GM12878 (cell line): ENCODE measurements around the gene SEMA5B. TPM values are rescaled to one million over a fixed set of nuclear protein-coding genes. Genes with fewer than 3 reads are reported as not detected.

ENCODE experiments used
- ATAC-seq: fragments of 200-7000 bp; cut with Tn5 transposase; 3 replicates; pipeline ENCODE4 v1.9.1; 2020; ENCODE audit warnings: mild to moderate bottlenecking, moderate library complexity
- BruUV-seq: library from RNA; stranded (reverse); fragments of 400-500 nt; replicated peaks from 2 replicates; lab custom pipeline; 2021; lab: Mats Ljungman, UMichigan
- CTCF ChIA-PET: fragments of 300-600 bp; sonication (Branson Sonifier 250); formaldehyde crosslinking; extraction: SDS; loops from one replicate; lab custom pipeline; 2021; ENCODE audit warnings: inconsistent platforms; lab: Yijun Ruan, JAX
- POLR2A ChIA-PET: fragments of 350-600 bp; formaldehyde crosslinking; extraction: SDS; loops from one replicate; lab custom pipeline; 2021; ENCODE audit warnings: inconsistent platforms; lab: Charles Lee
- RAD21 ChIA-PET: fragments of 300-600 bp; sonication (Branson Sonifier 250); formaldehyde crosslinking; loops from one replicate; lab custom pipeline; 2023; ENCODE audit warnings: antibody characterized with exemption; ENCODE audit not compliant: unreplicated experiment; lab: Charles Lee
- SMC1A ChIA-PET: fragments of 300-600 bp; sonication (Branson Sonifier 250); formaldehyde crosslinking; loops from one replicate; lab custom pipeline; 2023; ENCODE audit not compliant: unreplicated experiment, uncharacterized antibody; lab: Charles Lee
- DNase-seq: peaks from one replicate; pipeline ENCODE4 v3.0.0-alpha.2; 2011; ENCODE audit warnings: low read depth, low spot score
- FAIRE-seq: peaks from 3 replicates; lab custom pipeline; 2011; peaks lifted over from hg19 to GRCh38; lab: Jason Lieb, UNC
- H2AFZ ChIP-seq: 2 replicates; pipeline ENCODE4 v1.6.0; 2011; ENCODE audit warnings: low read depth, low read length, control low read depth; ENCODE audit not compliant: control insufficient read depth
- H3K27ac ChIP-seq: 2 replicates; pipeline ENCODE4 v1.5.1; 2011; ENCODE audit warnings: control low read depth; ENCODE audit not compliant: control insufficient read depth, insufficient read depth
- H3K27me3 ChIP-seq, 2 experiments: replicated peaks in 1 of 2; 2 replicates each; pipeline versions ENCODE4 v1.6.0 to v1.6.1; 2011; ENCODE audit warnings: low read length in 1 of 2; ENCODE audit not compliant: control insufficient read depth in 2 of 2, insufficient read depth in 2 of 2
- H3K36me3 ChIP-seq, 2 experiments: 2 replicates each; pipeline ENCODE4 v1.5.1; 2011; ENCODE audit warnings: low read length in 1 of 2; ENCODE audit not compliant: control insufficient read depth in 2 of 2, insufficient read depth in 2 of 2
- H3K4me1 ChIP-seq: 2 replicates; pipeline ENCODE4 v1.6.1; 2011; ENCODE audit warnings: mild to moderate bottlenecking, low read length, moderate library complexity, mixed read lengths; ENCODE audit not compliant: control insufficient read depth, insufficient read depth
- H3K4me2 ChIP-seq: 2 replicates; pipeline ENCODE4 v1.6.0; 2011; ENCODE audit warnings: control low read depth; ENCODE audit not compliant: control insufficient read depth, insufficient read depth
- H3K4me3 ChIP-seq: fragments of 200-600 bp; sonication (generic); 2 replicates; pipeline ENCODE4 v1.5.1; 2016
- H3K79me2 ChIP-seq: 2 replicates; pipeline ENCODE4 v1.6.0; 2011; ENCODE audit warnings: low read length; ENCODE audit not compliant: control insufficient read depth, insufficient read depth
- H3K9ac ChIP-seq: 2 replicates; pipeline ENCODE4 v1.8.0; 2011; ENCODE audit warnings: low read length, control low read depth, mixed read lengths; ENCODE audit not compliant: control insufficient read depth, insufficient read depth
- H3K9me3 ChIP-seq: replicated peaks from 3 replicates; pipeline ENCODE4 v1.5.1; 2011; ENCODE audit warnings: mild to moderate bottlenecking, low read length; ENCODE audit not compliant: control insufficient read depth, insufficient read depth
- H4K20me1 ChIP-seq: 2 replicates; pipeline ENCODE4 v1.6.0; 2011; ENCODE audit not compliant: control insufficient read depth, insufficient read depth
- MTA3 ChIP-seq: IDR thresholded peaks from 2 replicates; pipeline ENCODE4 v1.6.1; 2012; ENCODE audit warnings: low read length, inconsistent platforms, borderline replicate concordance
- RAD51 ChIP-seq: fragments of 450-650 bp; IDR thresholded peaks from 2 replicates; pipeline ENCODE4 v1.6.1; 2016; ENCODE audit warnings: moderate library complexity, mild to moderate bottlenecking, inconsistent platforms
- WGBS: methylation state at CpG from one replicate; pipeline ENCODE4 v1.1.6; 2016; ENCODE audit warnings: low lambda C conversion rate; ENCODE audit not compliant: insufficient replicate concordance, insufficient coverage; ENCODE audit errors: missing lambda C conversion rate; 5-methylcytosine and 5-hydroxymethylcytosine counted together
- in situ Hi-C: fragments of 300-500 bp; cut with MboI; formaldehyde crosslinking; loops from 9 replicates; pipeline ENCODE4 v1.14.3; 2018; ENCODE audit warnings: mixed read lengths
- intact Hi-C: fragments of 100-400 bp; cut with micrococcal nuclease; formaldehyde crosslinking; loops from one replicate; pipeline ENCODE4 v1.14.2; 2022; ENCODE audit not compliant: unreplicated experiment
- polyA plus RNA-seq, 11 experiments: library from polyadenylated mRNA; depleted of rRNA in 4 of 11; unstranded in 6 of 11; stranded (reverse) in 5 of 11; fragments of >200 nt; fragmentation: Nextera tagmentation in 4 of 11; fragmentation: Illumina TruSeq in 1 of 11; extraction: Ambion mirVana in 4 of 11; extraction: Trizol in 1 of 11; gene quantifications; 1 replicate in 1 of 11; 2 replicates in 10 of 11; pipeline versions ENCODE4 v1.2.1 to v1.2.3, GENCODE V29; 2011 to 2016; ENCODE audit warnings: inconsistent platforms in 2 of 11, missing spikeins in 2 of 11, low read depth in 1 of 11
- total RNA-seq, 4 experiments: library from RNA; depleted of rRNA in 3 of 4; stranded (reverse); fragments of >200 nt in 3 of 4; fragmentation: Illumina TruSeq in 1 of 4; extraction: Trizol in 1 of 4; gene quantifications; 2 replicates each; pipeline versions ENCODE4 v1.2.1 to v1.2.3, GENCODE V29; 2013 to 2021
- TF ChIP-seq, protein P1 (sequence below): fragments of 450-650 bp; IDR thresholded peaks from 2 replicates; pipeline ENCODE4 v1.6.1; 2017; ENCODE audit warnings: low read depth, mild to moderate bottlenecking, moderate library complexity
- TF ChIP-seq, protein P2 (sequence below): fragments of 450-650 bp; IDR thresholded peaks from 2 replicates; pipeline ENCODE4 v1.6.1; 2017; ENCODE audit warnings: mild to moderate bottlenecking, moderate library complexity
- TF ChIP-seq, protein P3 (sequence below): fragments of 450-650 bp; IDR thresholded peaks from 2 replicates; pipeline ENCODE4 v1.6.1; 2017; ENCODE audit warnings: mild to moderate bottlenecking

The SEMA5B gene
- total and polyA plus RNA-seq, 10 of the 15 experiments (the other 5 are each of a cell fraction or from before 2014, with no cell fraction given) = 0.05 TPM; not detected in 9

DNA sequence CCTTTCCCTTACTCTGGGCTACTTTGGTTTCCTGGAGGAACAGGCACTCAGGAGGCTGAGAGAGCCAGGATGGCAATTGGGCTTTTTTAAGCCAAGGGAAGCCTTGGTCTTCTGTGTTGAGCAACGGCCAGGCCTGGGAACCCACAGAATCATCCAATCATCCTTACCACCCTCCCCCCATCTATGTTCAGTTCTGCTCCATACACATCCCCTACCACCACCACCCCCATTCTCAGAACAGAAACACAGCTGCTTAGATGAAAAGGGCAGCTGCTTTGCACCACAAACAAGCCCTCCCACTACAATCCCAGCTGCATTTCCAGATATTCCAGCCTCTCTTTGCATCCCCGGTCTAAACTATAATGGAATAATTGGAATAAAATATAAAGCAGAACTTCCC is 21.0 kb downstream of the SEMA5B start:
- DNase-seq (no peak), FAIRE-seq (no peak), ATAC-seq (no peak)
- Histone ChIP-seq H3K4me2 (no peak overlapping the region), H2AFZ (no peak overlapping the region), H3K36me3 (no peaks in the 10 kb centered on the region), H3K27me3 (peaks cover 0 to 5% of the 10 kb centered on the region in 2 experiments; a peak in 1 of 4 replicates), H3K4me3 (no peak overlapping the region), H3K4me1 (no peaks in the 10 kb centered on the region), H4K20me1 (no peaks in the 10 kb centered on the region), H3K9me3 (no peaks in the 10 kb centered on the region), H3K9ac (no peak overlapping the region), H3K27ac (no peak overlapping the region), H3K79me2 (no peaks in the 10 kb centered on the region)
- SMC1A ChIA-PET = interaction anchor here (0.6 kb wide), 1 partner anchor 1389 kb away, joined by 3 read pairs; no protein-coding TSS in a partner anchor
- no TSS peak for BruUV-seq
- intact Hi-C loops (no loop called here), in situ Hi-C loops (no loop called here)
- RAD21 ChIA-PET = no interaction called here
- CTCF ChIA-PET = interaction anchor here (1.3 kb wide), 1 partner anchor 14 kb away, joined by 3 read pairs; no protein-coding TSS in a partner anchor
- TF ChIP-seq, protein P1, sequence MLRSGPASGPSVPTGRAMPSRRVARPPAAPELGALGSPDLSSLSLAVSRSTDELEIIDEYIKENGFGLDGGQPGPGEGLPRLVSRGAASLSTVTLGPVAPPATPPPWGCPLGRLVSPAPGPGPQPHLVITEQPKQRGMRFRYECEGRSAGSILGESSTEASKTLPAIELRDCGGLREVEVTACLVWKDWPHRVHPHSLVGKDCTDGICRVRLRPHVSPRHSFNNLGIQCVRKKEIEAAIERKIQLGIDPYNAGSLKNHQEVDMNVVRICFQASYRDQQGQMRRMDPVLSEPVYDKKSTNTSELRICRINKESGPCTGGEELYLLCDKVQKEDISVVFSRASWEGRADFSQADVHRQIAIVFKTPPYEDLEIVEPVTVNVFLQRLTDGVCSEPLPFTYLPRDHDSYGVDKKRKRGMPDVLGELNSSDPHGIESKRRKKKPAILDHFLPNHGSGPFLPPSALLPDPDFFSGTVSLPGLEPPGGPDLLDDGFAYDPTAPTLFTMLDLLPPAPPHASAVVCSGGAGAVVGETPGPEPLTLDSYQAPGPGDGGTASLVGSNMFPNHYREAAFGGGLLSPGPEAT = no peak
- TF ChIP-seq MTA3 (no peak), RAD51 (no peak)
- TF ChIP-seq, protein P2, sequence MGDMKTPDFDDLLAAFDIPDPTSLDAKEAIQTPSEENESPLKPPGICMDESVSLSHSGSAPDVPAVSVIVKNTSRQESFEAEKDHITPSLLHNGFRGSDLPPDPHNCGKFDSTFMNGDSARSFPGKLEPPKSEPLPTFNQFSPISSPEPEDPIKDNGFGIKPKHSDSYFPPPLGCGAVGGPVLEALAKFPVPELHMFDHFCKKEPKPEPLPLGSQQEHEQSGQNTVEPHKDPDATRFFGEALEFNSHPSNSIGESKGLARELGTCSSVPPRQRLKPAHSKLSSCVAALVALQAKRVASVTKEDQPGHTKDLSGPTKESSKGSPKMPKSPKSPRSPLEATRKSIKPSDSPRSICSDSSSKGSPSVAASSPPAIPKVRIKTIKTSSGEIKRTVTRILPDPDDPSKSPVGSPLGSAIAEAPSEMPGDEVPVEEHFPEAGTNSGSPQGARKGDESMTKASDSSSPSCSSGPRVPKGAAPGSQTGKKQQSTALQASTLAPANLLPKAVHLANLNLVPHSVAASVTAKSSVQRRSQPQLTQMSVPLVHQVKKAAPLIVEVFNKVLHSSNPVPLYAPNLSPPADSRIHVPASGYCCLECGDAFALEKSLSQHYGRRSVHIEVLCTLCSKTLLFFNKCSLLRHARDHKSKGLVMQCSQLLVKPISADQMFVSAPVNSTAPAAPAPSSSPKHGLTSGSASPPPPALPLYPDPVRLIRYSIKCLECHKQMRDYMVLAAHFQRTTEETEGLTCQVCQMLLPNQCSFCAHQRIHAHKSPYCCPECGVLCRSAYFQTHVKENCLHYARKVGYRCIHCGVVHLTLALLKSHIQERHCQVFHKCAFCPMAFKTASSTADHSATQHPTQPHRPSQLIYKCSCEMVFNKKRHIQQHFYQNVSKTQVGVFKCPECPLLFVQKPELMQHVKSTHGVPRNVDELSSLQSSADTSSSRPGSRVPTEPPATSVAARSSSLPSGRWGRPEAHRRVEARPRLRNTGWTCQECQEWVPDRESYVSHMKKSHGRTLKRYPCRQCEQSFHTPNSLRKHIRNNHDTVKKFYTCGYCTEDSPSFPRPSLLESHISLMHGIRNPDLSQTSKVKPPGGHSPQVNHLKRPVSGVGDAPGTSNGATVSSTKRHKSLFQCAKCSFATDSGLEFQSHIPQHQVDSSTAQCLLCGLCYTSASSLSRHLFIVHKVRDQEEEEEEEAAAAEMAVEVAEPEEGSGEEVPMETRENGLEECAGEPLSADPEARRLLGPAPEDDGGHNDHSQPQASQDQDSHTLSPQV = no peak
- TF ChIP-seq, protein P3, sequence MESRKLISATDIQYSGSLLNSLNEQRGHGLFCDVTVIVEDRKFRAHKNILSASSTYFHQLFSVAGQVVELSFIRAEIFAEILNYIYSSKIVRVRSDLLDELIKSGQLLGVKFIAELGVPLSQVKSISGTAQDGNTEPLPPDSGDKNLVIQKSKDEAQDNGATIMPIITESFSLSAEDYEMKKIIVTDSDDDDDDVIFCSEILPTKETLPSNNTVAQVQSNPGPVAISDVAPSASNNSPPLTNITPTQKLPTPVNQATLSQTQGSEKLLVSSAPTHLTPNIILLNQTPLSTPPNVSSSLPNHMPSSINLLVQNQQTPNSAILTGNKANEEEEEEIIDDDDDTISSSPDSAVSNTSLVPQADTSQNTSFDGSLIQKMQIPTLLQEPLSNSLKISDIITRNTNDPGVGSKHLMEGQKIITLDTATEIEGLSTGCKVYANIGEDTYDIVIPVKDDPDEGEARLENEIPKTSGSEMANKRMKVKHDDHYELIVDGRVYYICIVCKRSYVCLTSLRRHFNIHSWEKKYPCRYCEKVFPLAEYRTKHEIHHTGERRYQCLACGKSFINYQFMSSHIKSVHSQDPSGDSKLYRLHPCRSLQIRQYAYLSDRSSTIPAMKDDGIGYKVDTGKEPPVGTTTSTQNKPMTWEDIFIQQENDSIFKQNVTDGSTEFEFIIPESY = no peak
- WGBS = 0% methylated on average over 2 of the region's 2 CpGs
- POLR2A ChIA-PET = no interaction called here
